HG03025 (cell line): ENCODE data around the gene FBXL5.

ENCODE experiments used
- ATAC-seq: cut with Tn5 transposase; IDR thresholded peaks from one replicate; pipeline ENCODE4 v1.9.1; 2021; ENCODE audit warnings: mild to moderate bottlenecking, moderate library complexity; ENCODE audit not compliant: unreplicated experiment, low FRiP score

Gene FBXL5

DNA sequence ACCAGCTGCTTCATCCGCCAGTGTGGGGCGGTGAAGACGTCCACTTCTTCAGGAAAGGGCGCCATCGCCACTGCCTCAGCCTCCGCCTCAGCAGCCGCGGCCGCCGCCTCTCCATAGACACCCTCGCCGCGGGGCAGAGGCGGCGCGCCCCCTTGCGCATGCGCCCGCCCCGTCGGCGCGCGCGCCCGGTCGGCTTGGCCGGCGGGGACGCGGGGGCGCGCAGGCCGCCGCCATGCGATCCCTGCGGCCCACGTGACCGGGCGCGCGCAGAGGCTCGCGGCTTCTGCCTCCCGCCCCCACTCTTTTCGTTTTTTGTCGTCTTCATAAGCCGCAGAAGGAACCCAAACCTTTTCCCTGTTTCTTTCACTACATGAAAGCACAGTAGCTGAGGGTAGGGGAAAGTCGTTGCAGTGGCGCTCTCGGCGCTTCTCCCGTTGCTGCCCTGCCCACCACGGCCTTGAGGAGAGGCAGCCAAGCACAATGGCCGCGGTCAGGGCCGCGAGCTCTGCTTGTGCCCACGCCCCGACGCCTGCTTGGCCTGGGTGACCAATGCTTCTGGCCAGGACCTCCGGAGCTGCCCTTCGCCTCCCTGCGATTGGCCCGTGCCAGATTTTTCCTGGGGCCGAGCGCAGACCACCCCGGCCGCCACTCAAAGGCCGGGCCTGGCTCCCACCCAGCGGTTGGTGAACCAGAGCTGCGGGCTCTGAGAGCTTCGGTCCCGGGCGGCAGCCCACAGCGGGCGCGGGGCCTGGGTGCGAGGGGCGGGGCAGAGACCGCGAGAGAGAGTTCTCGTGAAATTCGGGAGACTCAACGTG is at the start of gene FBXL5:
TSS of gene FBXL5 (minus strand) at position 135 of the 815 bp plus-strand sequence. CDS start at position 65, 70 bp downstream.
- peak; percentile 70 for ATAC-seq

DNA sequence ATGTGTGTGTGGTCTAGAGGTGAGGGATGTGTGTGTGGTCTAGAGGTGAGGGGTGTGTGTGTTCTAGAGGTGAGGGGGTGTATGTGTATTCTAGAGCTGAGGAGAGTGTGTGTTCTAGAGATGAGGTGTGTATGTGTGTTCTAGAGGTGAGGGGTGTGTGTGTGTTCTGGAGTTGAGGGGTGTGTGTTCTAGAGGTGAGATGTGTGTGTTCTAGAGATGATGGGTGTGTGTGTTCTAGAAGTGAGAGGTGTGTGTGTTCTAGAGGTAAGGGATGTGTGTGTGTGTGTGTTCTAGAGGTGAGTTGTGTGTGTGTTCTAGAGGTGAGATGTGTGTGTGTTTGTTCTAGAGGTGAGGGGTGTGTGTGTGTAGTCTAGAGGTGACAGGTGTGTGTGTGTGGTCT is 49.0 kb upstream of the FBXL5 start:
- ATAC-seq: no peak

DNA sequence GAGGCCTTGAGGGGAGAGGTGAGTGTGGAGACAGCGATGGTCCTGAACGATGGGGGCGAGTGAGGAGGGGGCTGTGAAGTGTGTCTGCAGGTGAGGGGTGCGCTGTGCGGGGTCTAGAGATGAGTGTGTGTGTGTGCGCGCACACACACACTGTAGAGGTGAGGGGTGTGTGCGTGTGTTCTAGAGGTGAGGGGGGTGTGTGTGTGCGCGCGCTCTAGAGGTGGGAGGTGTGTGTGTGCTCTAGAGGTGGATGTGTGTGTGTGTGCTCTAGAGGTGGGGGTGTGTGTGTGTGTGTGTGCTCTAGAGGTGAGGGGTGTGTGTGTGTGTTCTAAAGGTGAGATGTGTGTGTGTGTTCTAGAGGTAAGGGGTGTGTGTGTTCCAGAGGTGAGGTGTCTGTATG is 48.3 kb upstream of the FBXL5 start:
- ATAC-seq: no peak

DNA sequence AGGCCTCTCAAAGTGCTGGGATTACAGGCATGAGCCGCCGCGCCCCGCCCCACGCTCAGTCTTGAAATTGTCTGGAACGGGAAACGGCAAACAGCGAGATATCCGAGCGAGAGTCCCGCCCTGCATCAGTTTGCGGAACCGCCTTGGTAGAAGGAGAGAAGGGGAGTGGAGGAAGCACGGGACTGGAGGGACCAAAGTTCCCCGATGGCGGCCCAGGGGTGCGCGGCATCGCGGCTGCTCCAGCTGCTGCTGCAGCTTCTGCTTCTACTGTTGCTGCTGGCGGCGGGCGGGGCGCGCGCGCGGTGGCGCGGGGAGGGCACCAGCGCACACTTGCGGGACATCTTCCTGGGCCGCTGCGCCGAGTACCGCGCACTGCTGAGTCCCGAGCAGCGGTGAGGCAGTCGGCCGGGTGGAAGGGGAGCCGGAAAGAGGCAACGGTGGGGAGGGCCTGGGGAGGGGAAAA is 47.8 kb upstream of the FBXL5 start, which contains the start of gene BST1:
TSS of gene BST1 (plus strand) at position 125 of the 463 bp plus-strand sequence. CDS start at position 205, 80 bp downstream.
- no peak for ATAC-seq

DNA sequence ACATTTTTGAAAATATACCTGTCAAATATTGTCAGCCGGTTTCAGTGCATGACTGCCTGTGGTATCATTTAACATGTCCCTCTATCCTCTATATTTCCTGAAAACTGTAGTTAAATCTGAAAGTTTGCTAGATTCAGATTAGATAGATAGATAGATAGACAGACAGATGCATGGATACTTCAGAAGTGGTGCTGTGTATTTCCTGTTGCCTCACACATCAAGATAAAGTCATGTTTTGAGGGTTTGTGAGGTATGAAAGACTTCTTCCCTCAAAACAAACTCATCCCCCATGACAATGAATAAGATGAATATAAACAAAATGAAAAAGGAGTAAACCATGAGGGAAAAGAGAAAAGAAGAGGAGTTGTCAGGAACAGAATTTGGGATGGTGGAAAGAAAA is 41.7 kb upstream of the FBXL5 start:
- ATAC-seq: no peak

- ATAC-seq: no peak
Observed at GRCh38 chr4:15695729-15696128, 40.6 kb upstream of the FBXL5 start.

- no peak for ATAC-seq
Observed at GRCh38 chr4:15695240-15695699, 40.1 kb upstream of the FBXL5 start.

GRCh38 chr4:15694431-15694830 is 39.3 kb upstream of the FBXL5 start:
- ATAC-seq: no peak

DNA sequence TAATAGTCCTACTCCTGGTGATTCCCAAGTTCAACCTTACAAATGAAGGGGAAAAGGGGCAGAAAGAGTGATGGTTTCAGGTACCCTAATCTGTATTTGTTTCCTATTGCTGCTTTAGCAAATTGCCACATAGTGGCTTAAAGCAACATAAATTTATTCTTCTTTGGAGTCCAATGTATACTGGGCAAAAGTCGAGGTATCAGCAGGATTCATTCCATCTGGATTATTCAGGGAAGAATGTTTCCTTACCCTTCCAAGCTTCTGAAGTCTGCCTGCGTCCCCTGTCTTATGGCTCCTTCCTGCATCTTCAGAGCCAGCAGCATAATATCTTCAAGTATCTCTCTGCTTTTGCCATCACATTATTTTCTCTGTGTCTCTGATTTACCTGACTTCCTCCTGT is 37.4 kb upstream of the FBXL5 start:
- ATAC-seq: no peak

GRCh38 chr4:15691346-15692135 is 36.4 kb upstream of the FBXL5 start:
- ATAC-seq: no peak

DNA sequence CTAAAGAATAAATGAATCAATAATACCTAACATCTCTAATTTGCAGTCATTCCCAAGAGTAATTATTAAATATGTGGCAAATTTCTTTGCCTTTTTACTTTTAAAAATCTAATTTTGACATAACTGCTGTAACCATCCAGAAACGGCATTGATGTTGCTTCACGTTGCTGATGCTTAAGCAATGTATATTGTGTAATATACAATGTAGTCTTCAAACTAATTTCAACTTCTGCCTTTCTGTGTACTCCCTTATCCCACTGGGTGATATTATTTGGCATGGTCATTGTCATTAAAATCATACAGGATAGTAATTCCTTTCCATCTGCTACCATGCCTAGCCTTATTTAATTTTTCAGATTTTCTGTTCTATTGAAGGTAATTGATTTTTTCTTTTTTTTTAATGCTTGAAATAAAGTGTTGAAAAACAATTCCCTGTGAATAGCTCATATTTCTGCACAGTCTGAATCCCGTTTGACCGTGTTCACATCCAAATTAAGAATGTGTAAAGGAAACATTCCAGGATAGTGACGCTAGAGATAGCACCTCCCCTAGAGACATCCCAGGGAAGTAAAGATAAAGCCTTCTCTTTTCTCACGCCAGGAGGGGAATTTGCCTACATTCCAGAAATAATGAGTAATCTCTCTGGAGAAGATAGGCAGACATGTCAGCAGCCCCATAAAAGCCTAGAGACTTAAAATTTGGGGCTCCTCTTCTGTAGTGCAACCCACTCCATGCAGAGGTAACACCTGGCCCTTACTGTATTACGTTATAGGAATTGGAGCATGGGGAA is 35.1 kb upstream of the FBXL5 start:
- ATAC-seq: no peak

GRCh38 chr4:15689540-15689939 is 34.4 kb upstream of the FBXL5 start:
- ATAC-seq: no peak

DNA sequence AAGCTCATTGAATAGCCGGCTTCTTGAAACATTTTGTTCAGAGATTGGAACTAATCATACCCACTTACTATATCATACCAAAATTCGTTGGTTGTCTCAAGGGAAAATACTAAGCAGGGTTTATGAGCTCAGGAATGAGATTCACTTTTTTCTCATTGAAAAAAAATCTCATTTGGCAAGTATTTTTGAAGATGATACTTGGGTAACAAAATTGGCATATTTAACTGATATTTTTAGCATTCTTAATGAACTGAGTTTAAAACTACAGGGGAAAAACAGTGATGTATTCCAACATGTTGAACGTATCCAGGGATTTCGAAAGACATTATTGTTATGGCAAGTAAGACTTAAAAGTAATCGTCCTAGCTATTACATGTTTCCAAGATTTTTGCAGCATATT is 32.9 kb upstream of the FBXL5 start:
- no peak for ATAC-seq

GRCh38 chr4:15684498-15684897 is 29.3 kb upstream of the FBXL5 start:
- no peak for ATAC-seq

DNA sequence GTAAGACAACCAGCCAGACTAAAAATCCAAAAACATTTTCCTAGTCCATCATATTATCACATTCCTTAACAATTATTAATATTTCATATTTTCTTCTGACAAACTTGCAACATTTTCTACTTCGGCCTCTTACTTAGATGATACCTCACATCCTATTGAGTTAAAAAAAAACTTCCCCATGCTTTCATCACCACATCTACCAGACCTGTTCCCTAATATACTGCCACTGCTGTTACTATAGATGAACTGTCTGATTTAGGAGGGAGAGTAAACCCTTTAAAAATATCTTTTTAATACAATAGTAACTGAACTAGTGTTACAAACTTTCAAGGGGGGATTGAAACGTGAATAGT is 28.0 kb upstream of the FBXL5 start:
- no peak for ATAC-seq

DNA sequence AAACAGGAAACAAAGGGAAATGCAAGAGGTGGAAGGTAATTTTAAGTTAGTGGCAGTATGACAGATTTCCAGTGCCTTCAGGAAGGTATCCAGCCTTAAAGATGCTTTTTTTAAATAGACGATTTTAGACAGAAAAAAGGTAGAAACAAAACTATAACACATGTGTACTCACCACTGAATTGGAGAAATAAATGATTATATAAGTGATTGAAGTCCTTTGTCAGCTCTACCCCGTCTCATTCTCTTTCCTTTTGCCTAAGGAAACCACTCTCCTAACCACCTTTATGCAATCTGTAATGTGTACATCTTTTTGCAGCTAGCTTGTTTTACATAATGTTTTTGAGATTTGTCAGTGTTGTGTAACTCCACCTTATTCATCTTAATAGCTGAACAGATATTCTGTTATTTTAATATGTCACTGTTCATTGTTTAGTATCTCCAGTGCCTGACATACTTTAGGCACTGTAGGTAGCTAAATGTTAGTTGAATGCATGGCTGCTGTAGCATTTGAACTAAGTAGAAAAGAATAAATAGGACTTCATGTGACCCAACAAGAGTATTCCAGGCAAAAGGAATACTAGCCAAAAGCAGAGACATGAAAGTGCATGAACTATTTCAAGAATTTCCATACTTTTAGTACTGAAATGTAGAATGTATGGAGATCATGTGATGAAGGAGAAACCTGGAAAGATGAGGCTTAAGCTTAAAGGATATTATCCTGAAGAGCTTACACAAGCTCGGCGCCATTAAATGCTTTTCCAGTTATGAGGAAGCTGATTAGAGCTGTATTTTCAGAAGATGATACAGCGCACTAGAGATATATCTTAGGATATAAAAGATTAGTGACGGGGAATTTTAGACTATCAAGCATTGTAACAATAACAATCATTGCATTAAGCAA is 27.3 kb upstream of the FBXL5 start:
- no peak for ATAC-seq

- peak; percentile 94 for ATAC-seq
Observed at GRCh38 chr4:15681372-15682241, 26.4 kb upstream of the FBXL5 start, which contains the start of gene FAM200B. FAM200B (plus strand) TSS chr4:15681827; CDS start chr4:15686978, 5,151 bp downstream.

GRCh38 chr4:15681067-15681371 is 25.9 kb upstream of the FBXL5 start:
- no peak for ATAC-seq

DNA sequence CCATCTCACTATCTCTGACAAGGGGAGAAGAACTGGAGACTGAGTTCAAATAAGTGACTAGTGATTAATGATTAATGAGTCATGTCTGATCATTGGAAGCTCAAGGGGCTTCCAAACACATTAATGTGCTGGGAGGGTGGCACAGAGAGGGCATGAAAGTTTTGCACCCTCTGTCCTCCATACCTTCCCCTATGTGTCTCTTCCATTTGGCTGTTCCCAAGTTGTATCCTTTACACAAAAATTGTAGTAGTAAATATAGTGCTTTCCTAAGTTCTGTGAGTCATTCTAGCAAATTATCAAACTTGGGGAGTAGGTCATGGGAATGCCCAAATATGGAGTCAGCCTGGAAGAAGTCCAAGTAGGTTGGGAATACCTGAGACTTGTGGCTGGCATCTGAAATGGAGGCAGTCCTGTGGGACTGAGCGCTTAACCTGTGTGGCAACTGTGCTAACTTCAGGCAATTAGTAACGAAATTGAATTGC is 22.4 kb upstream of the FBXL5 start:
- no peak for ATAC-seq
